GM20000 (cell line): ENCODE measurements around the gene KSR1.

Experiments used
- DNase-seq: peaks from one replicate; pipeline ENCODE4 v3.0.0; 2012; ENCODE audit warnings: low spot score
- CTCF ChIP-seq: IDR thresholded peaks from 2 replicates; pipeline ENCODE4 v1.5.1; 2012; ENCODE audit warnings: mild to moderate bottlenecking, control low read depth; ENCODE audit errors: extremely low read depth, missing control alignments

Gene KSR1

GRCh38 chr17:27602721-27603420 is 146.6 kb downstream of the KSR1 start:
- TF ChIP-seq CTCF, result peak; percentile 97
- DNase-seq, result peak; percentile 92

- no peak for TF ChIP-seq CTCF
- DNase-seq, result no peak
Measured at GRCh38 chr17:27603421-27603770, 147.1 kb downstream of the KSR1 start.

GRCh38 chr17:27603880-27604794 is 147.9 kb downstream of the KSR1 start:
- TF ChIP-seq CTCF, result no peak
- DNase-seq, result no peak

GRCh38 chr17:27605409-27605808 is 149.2 kb downstream of the KSR1 start:
- no peak for TF ChIP-seq CTCF
- DNase-seq, result no peak

- TF ChIP-seq CTCF, result no peak
- no peak for DNase-seq
Measured at GRCh38 chr17:27607521-27608091, 151.4 kb downstream of the KSR1 start.

- no peak for TF ChIP-seq CTCF
- no peak for DNase-seq
Measured at GRCh38 chr17:27608328-27609230, 152.3 kb downstream of the KSR1 start.
